Fibroblast of lung (primary cell): ENCODE measurements around the gene ANO10. TPM values are rescaled to one million over a fixed set of nuclear protein-coding genes. Genes with fewer than 3 reads are reported as not detected.

Experiments used
- DNase-seq, 2 donors: peaks; one replicate each; pipeline versions ENCODE4 v3.0.0 to v3.0.0-alpha.2; 2010; ENCODE audit warnings: low read depth in 2 of 2
- H2AFZ ChIP-seq: 2 replicates; pipeline ENCODE4 v1.5.1; 2012; ENCODE audit warnings: low read length, control low read depth, inconsistent platforms
- H3K27ac ChIP-seq: 2 replicates; pipeline ENCODE4 v1.5.1; 2011; ENCODE audit warnings: low read length, control low read depth; ENCODE audit not compliant: insufficient read depth
- H3K27me3 ChIP-seq: 2 replicates; pipeline ENCODE4 v1.5.1; 2011; ENCODE audit warnings: mild to moderate bottlenecking, low read length; ENCODE audit not compliant: control insufficient read depth, insufficient read depth
- H3K36me3 ChIP-seq: 2 replicates; pipeline ENCODE4 v1.5.1; 2011; ENCODE audit warnings: low read length; ENCODE audit not compliant: control insufficient read depth, insufficient read depth
- H3K4me1 ChIP-seq: 2 replicates; pipeline ENCODE4 v1.5.1; 2011; ENCODE audit warnings: low read length; ENCODE audit not compliant: control insufficient read depth, insufficient read depth; ENCODE audit errors: extremely low read depth
- H3K4me2 ChIP-seq: 2 replicates; pipeline ENCODE4 v1.5.1; 2011; ENCODE audit warnings: low read length, control low read depth; ENCODE audit not compliant: insufficient read depth; ENCODE audit errors: extremely low read depth
- H3K4me3 ChIP-seq, 4 experiments: fragments of 200-600 bp in 1 of 4; sonication (generic) in 1 of 4; replicated peaks in 1 of 4; 2 replicates each; pipeline ENCODE4 v1.5.1; 2011 to 2016; ENCODE audit warnings: low read length in 4 of 4, low read depth in 3 of 4, mild to moderate bottlenecking in 3 of 4, control low read depth in 2 of 4, inconsistent platforms in 1 of 4, mixed read lengths in 1 of 4; ENCODE audit not compliant: insufficient read depth in 1 of 4; ENCODE audit errors: control extremely low read depth in 1 of 4
- H3K79me2 ChIP-seq: 2 replicates; pipeline ENCODE4 v1.5.1; 2012; ENCODE audit warnings: mild to moderate bottlenecking, low read length, inconsistent platforms; ENCODE audit not compliant: control insufficient read depth, insufficient read depth
- H3K9ac ChIP-seq: 2 replicates; pipeline ENCODE4 v1.5.1; 2011; ENCODE audit warnings: mild to moderate bottlenecking, low read length, control low read depth; ENCODE audit not compliant: insufficient read depth
- H3K9me3 ChIP-seq: 2 replicates; pipeline ENCODE4 v1.5.1; 2012; ENCODE audit warnings: low read depth, low read length; ENCODE audit not compliant: control insufficient read depth, insufficient read depth
- H4K20me1 ChIP-seq: 2 replicates; pipeline ENCODE4 v1.5.1; 2011; ENCODE audit warnings: low read length; ENCODE audit not compliant: control insufficient read depth, insufficient read depth; ENCODE audit errors: extremely low read depth
- EZH2 ChIP-seq: IDR thresholded peaks from 2 replicates; pipeline ENCODE4 v1.5.1; 2012; ENCODE audit warnings: low read length, control low read depth, mild to moderate bottlenecking; ENCODE audit errors: missing control alignments
- polyA plus RNA-seq, 2 donors: library from polyadenylated mRNA; depleted of rRNA in 1 of 2; stranded (reverse) in 1 of 2; unstranded in 1 of 2; fragments of >200 nt; gene quantifications; 2 replicates each; pipeline ENCODE4 v1.2.1, GENCODE V29; 2011 to 2012; ENCODE audit warnings: missing spikeins in 1 of 2
- total RNA-seq: library from RNA; depleted of rRNA; stranded (reverse); fragments of >200 nt; gene quantifications from 2 replicates; pipeline ENCODE4 v1.2.1, GENCODE V29; 2014
- TF ChIP-seq, protein P1 (sequence below), 2 donors: IDR thresholded peaks in 1 of 2; conservative IDR thresholded peaks in 1 of 2; 1 replicate in 1 of 2; 2 replicates in 1 of 2; pipeline ENCODE4 v1.5.1; 2011 to 2012; ENCODE audit warnings: low read length in 2 of 2, control low read depth in 1 of 2, inconsistent platforms in 1 of 2, low read depth in 1 of 2, mild to moderate bottlenecking in 1 of 2

The ANO10 gene
- total and polyA plus RNA-seq, 2 donors (not counting 1 experiment from before 2014, with no cell fraction given): 103 to 138 TPM

DNA sequence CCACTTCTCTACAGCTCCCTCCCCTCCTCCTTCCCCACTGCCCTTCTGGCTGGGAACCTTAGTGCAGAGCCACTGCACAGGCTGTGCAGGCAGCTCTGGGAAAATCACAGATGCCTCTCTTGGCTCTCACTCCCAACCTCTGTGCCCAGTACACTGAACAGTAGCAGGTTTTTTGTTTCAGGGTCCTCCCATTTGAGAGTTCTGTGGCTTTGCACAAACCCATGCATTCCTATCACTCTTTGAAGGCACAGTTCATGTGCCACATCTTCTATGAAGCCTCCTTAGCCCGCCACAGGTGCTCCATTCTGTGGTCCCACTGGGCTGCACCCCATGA lies 231.6 kb downstream of the ANO10 start:
- Histone ChIP-seq H3K4me2 (no peak overlapping the region), H3K27ac (no peak overlapping the region), H4K20me1 (no peaks in the 10 kb centered on the region), H3K27me3 (no peaks in the 10 kb centered on the region), H3K4me3 (no peak overlapping the region), H3K4me1 (peaks cover 8% of the 10 kb centered on the region), H2AFZ (no peak overlapping the region), H3K9ac (no peak overlapping the region), H3K79me2 (no peaks in the 10 kb centered on the region), H3K36me3 (no peaks in the 10 kb centered on the region), H3K9me3 (no peaks in the 10 kb centered on the region)
- peak in 1 of 2 donors; percentile 33 for DNase-seq
- no peak for TF ChIP-seq EZH2
- TF ChIP-seq, protein P1, sequence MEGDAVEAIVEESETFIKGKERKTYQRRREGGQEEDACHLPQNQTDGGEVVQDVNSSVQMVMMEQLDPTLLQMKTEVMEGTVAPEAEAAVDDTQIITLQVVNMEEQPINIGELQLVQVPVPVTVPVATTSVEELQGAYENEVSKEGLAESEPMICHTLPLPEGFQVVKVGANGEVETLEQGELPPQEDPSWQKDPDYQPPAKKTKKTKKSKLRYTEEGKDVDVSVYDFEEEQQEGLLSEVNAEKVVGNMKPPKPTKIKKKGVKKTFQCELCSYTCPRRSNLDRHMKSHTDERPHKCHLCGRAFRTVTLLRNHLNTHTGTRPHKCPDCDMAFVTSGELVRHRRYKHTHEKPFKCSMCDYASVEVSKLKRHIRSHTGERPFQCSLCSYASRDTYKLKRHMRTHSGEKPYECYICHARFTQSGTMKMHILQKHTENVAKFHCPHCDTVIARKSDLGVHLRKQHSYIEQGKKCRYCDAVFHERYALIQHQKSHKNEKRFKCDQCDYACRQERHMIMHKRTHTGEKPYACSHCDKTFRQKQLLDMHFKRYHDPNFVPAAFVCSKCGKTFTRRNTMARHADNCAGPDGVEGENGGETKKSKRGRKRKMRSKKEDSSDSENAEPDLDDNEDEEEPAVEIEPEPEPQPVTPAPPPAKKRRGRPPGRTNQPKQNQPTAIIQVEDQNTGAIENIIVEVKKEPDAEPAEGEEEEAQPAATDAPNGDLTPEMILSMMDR (conservative IDR thresholded peaks at IDR 0.05 in 1 of 2, IDR thresholded peaks at IDR 0.05 in 1 of 2; ENCODE audit: low read depth in 1 of 2, low read length in 2 of 2): no peak

DNA sequence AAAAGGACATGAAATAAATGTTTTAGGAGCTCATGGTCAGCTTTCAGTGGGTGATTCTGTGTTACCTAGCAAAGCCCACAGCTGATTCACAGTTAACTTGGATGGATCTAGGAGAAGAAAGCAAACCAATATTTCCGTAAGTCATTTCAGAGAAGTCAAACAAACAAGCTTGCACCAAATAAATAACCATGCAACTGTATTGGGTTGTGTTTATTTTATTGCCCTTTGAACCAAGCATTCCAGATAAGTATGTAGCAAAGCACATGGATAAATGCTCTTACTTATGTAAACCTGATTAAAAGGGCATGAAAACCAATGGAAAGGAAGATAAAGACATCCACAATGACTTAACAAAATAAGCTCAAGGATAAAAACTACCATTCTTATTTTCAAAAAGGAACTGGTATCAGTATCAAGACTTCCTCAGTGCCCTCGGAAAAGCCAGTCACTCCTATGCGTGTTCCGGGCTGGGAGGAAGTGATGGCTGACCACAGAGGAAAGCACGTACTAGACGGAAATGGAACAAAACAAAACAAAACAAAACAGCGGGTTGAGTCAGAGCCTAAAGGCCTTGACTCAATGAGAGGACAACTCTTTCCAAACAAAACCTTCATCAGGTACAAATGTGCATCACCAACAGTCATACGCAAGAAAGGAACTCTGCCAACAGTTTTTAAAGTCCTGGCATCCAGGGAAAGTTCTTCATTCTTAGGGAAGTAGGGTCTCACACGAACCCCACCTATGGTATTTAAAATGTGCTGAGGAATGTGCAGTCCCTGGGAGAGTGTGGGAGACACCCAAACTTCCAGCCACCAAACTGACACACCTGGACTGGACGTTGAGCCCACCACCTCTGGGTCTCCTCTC lies 232.2 kb downstream of the ANO10 start:
- peak; percentile 72 to 75 for DNase-seq
- Histone ChIP-seq H2AFZ (no peak overlapping the region), H3K9ac (no peak overlapping the region), H3K79me2 (no peaks in the 10 kb centered on the region), H4K20me1 (no peaks in the 10 kb centered on the region), H3K4me3 (no peak overlapping the region), H3K9me3 (no peaks in the 10 kb centered on the region), H3K4me2 (peak overlapping the region; percentile 23), H3K27ac (peak overlapping the region; percentile 11), H3K4me1 (peaks cover 8% of the 10 kb centered on the region), H3K27me3 (no peaks in the 10 kb centered on the region), H3K36me3 (no peaks in the 10 kb centered on the region)
- TF ChIP-seq EZH2: no peak
- TF ChIP-seq, protein P1 (conservative IDR thresholded peaks at IDR 0.05 in 1 of 2, IDR thresholded peaks at IDR 0.05 in 1 of 2; ENCODE audit: low read depth in 1 of 2, low read length in 2 of 2): no peak

DNA sequence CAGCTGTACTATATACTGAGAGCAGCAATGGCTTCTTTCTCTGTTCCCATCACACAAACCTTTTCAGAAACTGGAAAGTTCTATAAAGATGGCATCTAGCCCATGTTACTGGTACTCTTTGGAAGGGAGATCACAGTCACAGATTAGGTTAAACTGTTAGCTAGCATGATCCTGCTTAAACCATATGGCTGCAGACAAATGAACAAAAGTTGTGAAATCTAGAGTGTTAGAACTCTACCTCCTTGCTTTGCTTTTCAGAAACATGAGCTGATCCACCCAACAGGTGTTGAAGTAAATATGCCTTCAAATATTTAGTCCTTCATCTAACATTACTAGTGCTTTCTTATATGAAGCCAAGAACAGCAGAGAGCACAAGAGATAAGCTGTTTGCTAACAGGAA lies 232.9 kb downstream of the ANO10 start:
- no peak for TF ChIP-seq EZH2
- TF ChIP-seq, protein P1 (conservative IDR thresholded peaks at IDR 0.05 in 1 of 2, IDR thresholded peaks at IDR 0.05 in 1 of 2; ENCODE audit: low read depth in 1 of 2, low read length in 2 of 2): no peak
- Histone ChIP-seq H3K79me2 (no peaks in the 10 kb centered on the region), H2AFZ (no peak overlapping the region), H3K4me1 (peaks cover 8% of the 10 kb centered on the region), H3K4me2 (no peak overlapping the region), H3K9ac (no peak overlapping the region), H3K27ac (peak overlapping the region; percentile 11), H3K36me3 (no peaks in the 10 kb centered on the region), H3K27me3 (no peaks in the 10 kb centered on the region), H3K9me3 (no peaks in the 10 kb centered on the region), H4K20me1 (no peaks in the 10 kb centered on the region), H3K4me3 (no peak overlapping the region)
- DNase-seq: no peak
